Mesenchymal stem cell (in vitro differentiated cells and primary cell): Measurements from ENCODE around the gene TMEM126B.
"Not testable (repeated sequence)": the region's sequence is repeated elsewhere in the genome, so short reads cannot be mapped to it uniquely, and the experiment has no call there.

Source experiments
- DNase-seq: peaks from one replicate; pipeline ENCODE4 v3.0.0-alpha.2; 2013
- H2AFZ ChIP-seq: one replicate; pipeline ENCODE4 v1.6.1; 2013; ENCODE audit warnings: low read depth, mild to moderate bottlenecking, control low read depth, inconsistent platforms, low read length, moderate library complexity
- H2AK5ac ChIP-seq: 2 replicates; pipeline ENCODE4 v1.6.1; 2013; ENCODE audit warnings: low read length, moderate library complexity, mild to moderate bottlenecking, inconsistent platforms; ENCODE audit not compliant: severe bottlenecking
- H2BK120ac ChIP-seq: one replicate; pipeline ENCODE4 v1.6.1; 2013; ENCODE audit warnings: low read depth, mild to moderate bottlenecking, inconsistent platforms, low read length, moderate library complexity
- H2BK12ac ChIP-seq, 2 experiments: one replicate each; pipeline ENCODE4 v1.6.1; 2013; ENCODE audit warnings: inconsistent platforms in 2 of 2, low read length in 2 of 2, mild to moderate bottlenecking in 2 of 2, moderate library complexity in 2 of 2, control low read depth in 1 of 2
- H2BK15ac ChIP-seq: one replicate; pipeline ENCODE4 v1.6.1; 2013; ENCODE audit warnings: mild to moderate bottlenecking, low read depth, inconsistent platforms; ENCODE audit not compliant: poor library complexity, severe bottlenecking
- H2BK5ac ChIP-seq: 2 replicates; pipeline ENCODE4 v1.6.1; 2013; ENCODE audit warnings: low read depth, mild to moderate bottlenecking, low read length, control low read depth, inconsistent platforms; ENCODE audit not compliant: poor library complexity, severe bottlenecking
- H3K14ac ChIP-seq, 2 experiments: one replicate each; pipeline ENCODE4 v1.6.1; 2013; ENCODE audit warnings: inconsistent platforms in 2 of 2, low read length in 2 of 2, control low read depth in 1 of 2, mild to moderate bottlenecking in 1 of 2, moderate library complexity in 1 of 2
- H3K18ac ChIP-seq, 2 experiments: one replicate each; pipeline ENCODE4 v1.6.1; 2013; ENCODE audit warnings: inconsistent platforms in 2 of 2, low read length in 2 of 2, control low read depth in 1 of 2, low read depth in 1 of 2, mild to moderate bottlenecking in 1 of 2
- H3K23ac ChIP-seq, 2 experiments: one replicate each; pipeline ENCODE4 v1.6.1; 2013; ENCODE audit warnings: inconsistent platforms in 2 of 2, low read length in 2 of 2, mild to moderate bottlenecking in 2 of 2, moderate library complexity in 2 of 2, control low read depth in 1 of 2
- H3K27ac ChIP-seq: 2 replicates; pipeline ENCODE4 v1.5.1; 2013; ENCODE audit warnings: mild to moderate bottlenecking, moderate library complexity, low read length, control low read depth, inconsistent platforms; ENCODE audit not compliant: poor library complexity, severe bottlenecking
- H3K27me3 ChIP-seq, 2 experiments: 2 replicates each; pipeline versions ENCODE4 v1.6.1 to v1.7.0; 2013; ENCODE audit warnings: low read length in 2 of 2, mild to moderate bottlenecking in 2 of 2, moderate library complexity in 2 of 2, control low read depth in 1 of 2, inconsistent platforms in 1 of 2; ENCODE audit not compliant: control insufficient read depth in 1 of 2, insufficient read depth in 1 of 2
- H3K36me3 ChIP-seq, 2 experiments: 2 replicates each; pipeline versions ENCODE4 v1.6.1 to v1.7.0; 2013; ENCODE audit warnings: low read length in 2 of 2, control low read depth in 1 of 2, inconsistent platforms in 1 of 2, low read depth in 1 of 2, mild to moderate bottlenecking in 1 of 2; ENCODE audit not compliant: insufficient read depth in 2 of 2, control insufficient read depth in 1 of 2
- H3K4ac ChIP-seq, 2 experiments: one replicate each; pipeline ENCODE4 v1.6.1; 2013; ENCODE audit warnings: inconsistent platforms in 2 of 2, low read length in 2 of 2, mild to moderate bottlenecking in 2 of 2, moderate library complexity in 2 of 2, control low read depth in 1 of 2, low read depth in 1 of 2
- H3K4me1 ChIP-seq: 2 replicates; pipeline ENCODE4 v1.6.1; 2013; ENCODE audit warnings: low read depth, low read length, control low read depth; ENCODE audit not compliant: control insufficient read depth, insufficient read depth
- H3K4me2 ChIP-seq: 2 replicates; pipeline ENCODE4 v1.6.1; 2013; ENCODE audit warnings: low read length, mild to moderate bottlenecking, inconsistent platforms; ENCODE audit not compliant: poor library complexity, severe bottlenecking
- H3K4me3 ChIP-seq, 2 experiments: 2 replicates each; pipeline versions ENCODE4 v1.5.1 to v1.7.0; 2013; ENCODE audit warnings: low read length in 2 of 2, mild to moderate bottlenecking in 2 of 2, control low read depth in 1 of 2, low read depth in 1 of 2; ENCODE audit not compliant: insufficient read depth in 1 of 2
- H3K79me1 ChIP-seq: replicated peaks from 2 replicates; pipeline ENCODE4 v1.6.1; 2013; ENCODE audit warnings: mild to moderate bottlenecking, control low read depth, low read length, inconsistent platforms; ENCODE audit not compliant: poor library complexity, severe bottlenecking
- H3K9ac ChIP-seq: 2 replicates; pipeline ENCODE4 v1.7.0; 2013; ENCODE audit warnings: mild to moderate bottlenecking, low read length, moderate library complexity
- H3K9me3 ChIP-seq: 2 replicates; pipeline ENCODE4 v1.7.0; 2013; ENCODE audit warnings: mild to moderate bottlenecking, low read length; ENCODE audit not compliant: control insufficient read depth
- H4K8ac ChIP-seq: one replicate; pipeline ENCODE4 v1.6.1; 2013; ENCODE audit warnings: inconsistent platforms, mild to moderate bottlenecking, low read length, moderate library complexity
- H4K91ac ChIP-seq: one replicate; pipeline ENCODE4 v1.6.1; 2013; ENCODE audit warnings: mild to moderate bottlenecking, low read length, inconsistent platforms
- WGBS: methylation state at CpG from one replicate; pipeline ENCODE4 v1.1.7; 2013; ENCODE audit warnings: mixed read lengths; 5-methylcytosine and 5-hydroxymethylcytosine counted together

Gene TMEM126B

GRCh38 chr11:85665733-85666132, 37.3 kb downstream of the TMEM126B start:
- H3K4me2 ChIP-seq = no peak overlapping the region
- no peak overlapping the region for H3K23ac ChIP-seq
- H2BK120ac ChIP-seq = no peak overlapping the region
- peak overlapping the region; percentile 88 for H2AFZ ChIP-seq
- DNase-seq = no peak
- H2BK15ac ChIP-seq = no peak overlapping the region
- H3K79me1 ChIP-seq = no peaks in the 10 kb centered on the region
- H3K14ac ChIP-seq = no peak overlapping the region
- H3K27ac ChIP-seq = no peak overlapping the region
- H3K9me3 ChIP-seq = no peaks in the 10 kb centered on the region
- no peak overlapping the region for H3K18ac ChIP-seq
- no peak overlapping the region for H2BK12ac ChIP-seq
- no peak overlapping the region for H2AK5ac ChIP-seq
- H4K91ac ChIP-seq = no peak overlapping the region
- peak overlapping the region in 1 of 2 experiments; percentile 26 for H3K4ac ChIP-seq
- peak overlapping the region; percentile 99 for H3K9ac ChIP-seq
- H3K4me1 ChIP-seq = no peaks in the 10 kb centered on the region
- 81% methylated on average over 4 of the region's 5 CpGs for WGBS
- peaks cover 0 to 19% of the 10 kb centered on the region in 2 experiments for H3K36me3 ChIP-seq
- H4K8ac ChIP-seq = no peak overlapping the region
- H3K27me3 ChIP-seq = no peaks in the 10 kb centered on the region
- peak overlapping the region in 1 of 2 experiments; percentile 96 for H3K4me3 ChIP-seq
- H2BK5ac ChIP-seq = no peak overlapping the region

- Histone ChIP-seq H4K8ac (no peak overlapping the region), H2AK5ac (no peak overlapping the region), H3K27me3 (no peaks in the 10 kb centered on the region), H3K4me2 (no peak overlapping the region), H3K18ac (no peak overlapping the region), H2BK5ac (no peak overlapping the region), H3K4ac (no peak overlapping the region), H3K4me3 (no peak overlapping the region), H3K9me3 (no peaks in the 10 kb centered on the region), H2AFZ (no peak overlapping the region), H3K14ac (no peak overlapping the region), H2BK120ac (no peak overlapping the region), H4K91ac (no peak overlapping the region), H3K27ac (no peak overlapping the region), H3K23ac (no peak overlapping the region), H3K79me1 (no peaks in the 10 kb centered on the region), H2BK15ac (no peak overlapping the region), H2BK12ac (no peak overlapping the region), H3K4me1 (no peaks in the 10 kb centered on the region), H3K36me3 (peaks cover 0 to 10% of the 10 kb centered on the region in 2 experiments), H3K9ac (no peak overlapping the region)
- DNase-seq = no peak
- 87% methylated on average over 1 of the region's 3 CpGs for WGBS
Observed at GRCh38 chr11:85666687-85667086, 38.3 kb downstream of the TMEM126B start.

DNA sequence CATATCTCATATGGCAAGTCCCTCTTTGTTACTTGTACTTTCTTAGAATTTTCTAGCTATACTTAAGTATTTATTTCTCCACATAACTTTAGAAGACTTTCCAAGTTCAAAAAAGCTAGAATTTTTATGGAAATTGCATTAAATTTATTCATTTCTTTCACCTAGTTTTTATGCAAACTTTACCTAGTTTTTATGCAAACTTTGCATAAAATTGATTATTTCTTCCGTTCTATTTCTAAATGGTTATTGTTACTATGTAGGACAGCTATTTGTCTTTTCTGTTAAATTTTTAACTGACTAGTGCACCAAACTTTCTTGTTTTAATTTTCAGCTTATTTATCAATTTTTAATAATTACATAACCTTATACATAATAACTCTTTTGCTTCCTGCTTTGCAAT, 39.8 kb downstream of the TMEM126B start:
- Histone ChIP-seq H3K4me2 (no peak overlapping the region), H2BK120ac (no peak overlapping the region), H2AFZ (no peak overlapping the region), H2BK12ac (no peak overlapping the region), H3K4ac (no peak overlapping the region), H2AK5ac (no peak overlapping the region), H2BK5ac (no peak overlapping the region), H3K4me3 (no peak overlapping the region), H3K23ac (no peak overlapping the region), H3K4me1 (no peaks in the 10 kb centered on the region), H3K36me3 (peaks cover 0 to under 1% of the 10 kb centered on the region in 2 experiments), H4K91ac (no peak overlapping the region), H3K18ac (no peak overlapping the region), H3K79me1 (no peaks in the 10 kb centered on the region), H3K27me3 (no peaks in the 10 kb centered on the region), H3K27ac (no peak overlapping the region), H4K8ac (no peak overlapping the region), H3K14ac (no peak overlapping the region), H3K9ac (no peak overlapping the region), H2BK15ac (no peak overlapping the region), H3K9me3 (no peaks in the 10 kb centered on the region)
- DNase-seq = no peak
- no CpG with 5 or more reads among the region's 1 CpG for WGBS

- not testable (repeated sequence) for H3K27me3 ChIP-seq, H2AK5ac ChIP-seq, H3K23ac ChIP-seq, H3K9me3 ChIP-seq, H3K4me3 ChIP-seq, H3K4me2 ChIP-seq, H2AFZ ChIP-seq, DNase-seq, H3K79me1 ChIP-seq, H3K14ac ChIP-seq, H3K36me3 ChIP-seq, H2BK120ac ChIP-seq, H2BK5ac ChIP-seq, H3K4me1 ChIP-seq, H3K27ac ChIP-seq, H3K9ac ChIP-seq, H3K4ac ChIP-seq, H2BK12ac ChIP-seq, H4K91ac ChIP-seq, H4K8ac ChIP-seq, H2BK15ac ChIP-seq, H3K18ac ChIP-seq
Observed at GRCh38 chr11:85670949-85671663, 42.7 kb downstream of the TMEM126B start.
